ENCODE data around the gene SRRM4. TPM values are rescaled to one million over a fixed set of nuclear protein-coding genes. Genes with fewer than 3 reads are reported as not detected.
"Not testable (repeated sequence)": the region's sequence is repeated elsewhere in the genome, so short reads cannot be mapped to it uniquely, and the experiment has no call there.

Gene SRRM4
- total and polyA plus RNA-seq, 2 donors: 0.08 to 0.42 TPM

DNA sequence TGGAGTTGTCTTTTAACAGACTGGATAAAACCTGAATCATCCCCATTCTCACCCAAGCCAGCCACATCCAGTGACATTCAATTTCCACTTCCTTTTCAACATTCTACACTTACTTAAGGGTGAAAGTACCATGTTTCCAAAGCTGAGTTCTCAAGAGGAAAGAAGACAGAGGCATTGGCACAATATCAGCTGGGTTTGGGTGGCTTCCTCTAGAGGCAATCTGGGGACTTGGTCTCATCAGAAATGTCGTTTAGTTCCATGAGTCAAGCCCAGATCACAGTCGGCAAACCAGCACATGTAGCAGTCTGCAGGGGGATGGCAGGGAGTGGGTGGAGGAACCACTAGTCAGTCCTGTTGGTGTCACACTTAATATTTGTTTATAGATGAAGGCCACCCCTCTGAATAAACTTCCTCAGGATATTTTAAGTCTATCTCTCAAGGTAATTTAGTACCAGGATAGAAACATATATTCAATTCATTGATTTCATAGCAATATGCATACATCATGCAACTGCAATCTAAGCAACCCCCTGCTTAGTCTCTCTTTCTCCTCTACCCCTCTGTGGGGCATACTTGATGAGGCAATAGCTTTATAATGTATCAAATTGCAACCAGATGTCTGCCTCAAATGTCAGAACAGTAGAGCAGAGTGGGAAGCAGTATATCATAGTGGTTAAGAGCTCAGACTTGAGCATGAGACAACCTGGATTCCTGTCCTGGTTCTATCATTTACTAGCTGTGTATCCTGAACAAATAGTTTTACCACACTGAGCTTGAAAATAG, 3.0 kb downstream of the SRRM4 start:
- WGBS: 43% methylated on average over 2 of the region's 2 CpGs
- H3K27ac ChIP-seq (ENCODE audit: low read depth): no peak overlapping the region
- H3K4me1 ChIP-seq (ENCODE audit: insufficient read depth): no peaks in the 10 kb centered on the region
- H3K4me3 ChIP-seq (ENCODE audit: low read depth, low read length): no peak overlapping the region
- H3K36me3 ChIP-seq (ENCODE audit: insufficient read depth): no peaks in the 10 kb centered on the region
- DNase-seq (ENCODE audit: extremely low spot score): no peak

DNA sequence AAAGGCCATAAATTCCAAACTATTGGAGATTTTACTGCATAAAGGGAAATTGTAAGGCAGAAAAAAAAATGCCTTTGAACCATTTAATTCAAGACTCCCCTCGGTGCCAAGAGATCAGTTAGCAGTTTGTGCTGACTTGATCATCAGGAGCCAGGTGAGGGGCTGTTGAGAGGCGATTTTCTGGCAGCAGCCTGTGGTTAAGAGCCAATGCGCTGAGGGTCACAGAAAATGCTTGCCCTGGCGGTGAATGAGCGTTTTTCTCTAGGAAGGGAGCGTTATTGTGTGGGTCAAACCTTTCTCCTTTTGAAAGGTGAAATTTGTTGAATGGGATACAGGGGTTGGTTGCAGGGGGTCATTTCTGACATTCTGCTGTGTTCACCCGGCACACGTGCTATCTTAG, 4.7 kb downstream of the SRRM4 start:
- Histone ChIP-seq H3K4me3 (ENCODE audit: low read depth, low read length) (no peak overlapping the region), H3K4me1 (ENCODE audit: insufficient read depth) (no peaks in the 10 kb centered on the region), H3K27ac (ENCODE audit: low read depth) (no peak overlapping the region), H3K36me3 (ENCODE audit: insufficient read depth) (no peaks in the 10 kb centered on the region)
- 32% methylated on average over 8 of the region's 8 CpGs for WGBS
- DNase-seq (ENCODE audit: extremely low spot score): no peak

DNA sequence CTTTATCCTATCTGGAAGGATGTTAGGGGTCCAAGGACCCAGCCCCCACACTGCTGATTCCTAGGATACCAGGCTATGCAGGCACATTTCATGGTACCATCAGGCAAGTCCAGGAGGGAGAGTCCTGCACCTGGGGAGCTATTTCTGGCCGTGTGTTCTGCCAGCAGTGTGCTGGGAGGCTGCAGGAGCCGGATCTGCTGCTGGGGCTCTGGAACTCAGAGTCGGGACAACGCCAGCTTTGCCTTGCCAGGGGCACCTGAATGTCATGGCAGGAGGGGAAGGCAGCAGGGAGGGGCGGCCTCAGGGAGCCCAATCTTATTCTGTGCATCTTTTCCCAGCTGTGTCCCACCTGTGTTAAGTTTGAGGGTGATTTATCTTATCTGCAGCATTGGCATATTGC, 17.8 kb downstream of the SRRM4 start:
- 57% methylated on average over 5 of the region's 5 CpGs for WGBS

DNA sequence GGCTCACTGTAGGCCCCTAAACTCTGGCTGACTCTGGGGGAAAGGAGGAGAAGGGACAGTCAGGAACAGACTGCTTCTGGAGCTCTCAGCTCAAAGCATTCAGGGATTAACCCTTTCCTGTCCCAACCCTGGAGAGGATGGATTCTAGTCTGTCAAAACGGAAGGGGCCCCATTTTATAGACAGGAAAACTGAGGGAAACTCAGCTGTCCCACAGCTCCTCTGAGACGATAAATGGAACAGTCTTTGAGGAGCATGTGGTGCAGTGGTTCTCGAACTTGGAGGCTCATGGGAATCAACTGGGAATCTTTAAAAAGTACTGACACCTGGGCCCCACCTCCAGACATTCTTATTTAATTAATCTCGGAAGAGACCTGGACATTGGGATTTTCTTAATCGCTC, 23.7 kb downstream of the SRRM4 start:
- Histone ChIP-seq H3K4me1 (ENCODE audit: insufficient read depth) (no peaks in the 10 kb centered on the region), H3K27ac (ENCODE audit: low read depth) (no peak overlapping the region), H3K4me3 (ENCODE audit: low read depth, low read length) (no peak overlapping the region), H3K36me3 (ENCODE audit: insufficient read depth) (no peaks in the 10 kb centered on the region)
- 42% methylated on average over 5 of the region's 5 CpGs for WGBS
- no peak for DNase-seq (ENCODE audit: extremely low spot score)

More for the DNA sequence above, 17.8 kb downstream of the SRRM4 start:
- DNase-seq (ENCODE audit: extremely low spot score): no peak
- Histone ChIP-seq H3K4me3 (ENCODE audit: low read depth, low read length) (no peak overlapping the region), H3K36me3 (ENCODE audit: insufficient read depth) (no peaks in the 10 kb centered on the region), H3K4me1 (ENCODE audit: insufficient read depth) (no peaks in the 10 kb centered on the region), H3K27ac (ENCODE audit: low read depth) (no peak overlapping the region)

DNA sequence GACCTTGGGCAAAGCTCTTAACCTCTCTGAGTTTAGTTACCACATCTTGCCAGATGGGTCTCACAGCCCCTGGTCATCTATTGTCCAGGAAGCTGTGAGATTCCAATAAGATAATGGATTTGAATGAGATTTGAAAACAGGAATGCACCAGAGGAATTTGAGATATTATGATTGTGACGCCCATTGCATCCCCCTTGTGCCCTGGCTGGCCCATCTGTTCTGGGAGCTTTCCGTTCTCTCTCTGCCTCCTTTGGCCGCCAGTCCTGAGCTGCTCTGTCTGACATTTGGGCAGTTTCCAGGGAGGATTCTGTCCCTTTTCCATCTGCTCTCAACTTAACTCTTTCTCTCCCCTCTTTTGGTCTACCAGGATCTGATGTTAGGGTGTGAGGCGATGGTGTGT, 24.6 kb downstream of the SRRM4 start:
- no peak overlapping the region for H3K27ac ChIP-seq (ENCODE audit: low read depth)
- 17% methylated on average over 4 of the region's 4 CpGs for WGBS
- H3K4me3 ChIP-seq (ENCODE audit: low read depth, low read length): no peak overlapping the region
- no peaks in the 10 kb centered on the region for H3K4me1 ChIP-seq (ENCODE audit: insufficient read depth)
- DNase-seq (ENCODE audit: extremely low spot score): no peak
- no peaks in the 10 kb centered on the region for H3K36me3 ChIP-seq (ENCODE audit: insufficient read depth)

DNA sequence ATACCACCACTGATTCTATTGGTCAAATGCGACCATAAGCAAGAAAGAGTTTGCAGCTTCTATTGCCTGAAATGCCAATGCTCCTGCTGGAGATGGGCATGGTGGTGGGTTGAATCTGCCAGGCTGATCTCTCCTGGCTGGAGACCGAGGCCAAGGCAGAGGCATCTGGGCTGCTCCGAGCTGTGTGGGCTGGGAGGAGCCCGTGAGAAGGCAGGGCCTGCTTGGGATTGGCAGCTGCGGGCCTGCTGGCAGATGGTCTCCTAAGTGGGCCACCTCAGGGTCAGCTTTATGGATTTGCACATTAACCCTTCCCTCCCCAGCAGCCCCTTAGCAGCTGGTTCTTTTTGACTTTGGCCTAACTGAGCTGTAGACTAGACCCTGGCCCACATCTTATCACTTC, 25.4 kb downstream of the SRRM4 start:
- H3K27ac ChIP-seq (ENCODE audit: low read depth): no peak overlapping the region
- DNase-seq (ENCODE audit: extremely low spot score): no peak
- H3K36me3 ChIP-seq (ENCODE audit: insufficient read depth): no peaks in the 10 kb centered on the region
- H3K4me3 ChIP-seq (ENCODE audit: low read depth, low read length): no peak overlapping the region
- no peaks in the 10 kb centered on the region for H3K4me1 ChIP-seq (ENCODE audit: insufficient read depth)
- WGBS: 20% methylated on average over 5 of the region's 5 CpGs

DNA sequence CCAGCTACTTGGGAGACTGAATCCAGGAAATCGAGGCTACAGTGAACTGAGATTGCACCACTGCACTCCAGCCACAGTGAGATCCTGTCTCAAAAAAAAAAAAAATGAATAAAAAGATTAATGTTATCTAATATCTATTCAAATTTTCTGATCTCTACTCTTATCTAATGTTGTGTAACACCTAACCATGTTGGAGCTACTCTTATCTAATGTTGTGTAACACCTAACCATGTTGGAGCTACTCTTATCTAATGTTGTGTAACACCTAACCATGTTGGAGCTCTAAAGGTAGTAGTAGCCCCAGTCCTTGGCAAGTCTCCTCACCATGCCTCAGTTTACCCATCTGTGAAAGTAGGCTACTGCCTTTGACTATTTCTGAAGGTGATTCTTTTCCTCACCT, 26.9 kb downstream of the SRRM4 start:
- not testable (repeated sequence) for H3K4me1 ChIP-seq (ENCODE audit: insufficient read depth); H3K36me3 ChIP-seq (ENCODE audit: insufficient read depth); H3K27ac ChIP-seq (ENCODE audit: low read depth); H3K4me3 ChIP-seq (ENCODE audit: low read depth, low read length); DNase-seq (ENCODE audit: extremely low spot score)
- 59% methylated on average over 1 of the region's 1 CpG for WGBS

- H3K4me1 ChIP-seq (ENCODE audit: insufficient read depth): no peaks in the 10 kb centered on the region
- H3K36me3 ChIP-seq (ENCODE audit: insufficient read depth): no peaks in the 10 kb centered on the region
- no peak overlapping the region for H3K4me3 ChIP-seq (ENCODE audit: low read depth, low read length)
- 1% methylated on average over 20 of the region's 20 CpGs for WGBS
- no peak for DNase-seq (ENCODE audit: extremely low spot score)
- H3K27ac ChIP-seq (ENCODE audit: low read depth): no peak overlapping the region
Measured at GRCh38 chr12:119008691-119009221, 27.4 kb downstream of the SRRM4 start.

GRCh38 chr12:119011231-119011630, 29.9 kb downstream of the SRRM4 start:
- Histone ChIP-seq H3K27ac (ENCODE audit: low read depth) (no peak overlapping the region), H3K36me3 (ENCODE audit: insufficient read depth) (no peaks in the 10 kb centered on the region), H3K4me3 (ENCODE audit: low read depth, low read length) (no peak overlapping the region), H3K4me1 (ENCODE audit: insufficient read depth) (no peaks in the 10 kb centered on the region)
- WGBS: 40% methylated on average over 2 of the region's 2 CpGs
- no peak for DNase-seq (ENCODE audit: extremely low spot score)

DNA sequence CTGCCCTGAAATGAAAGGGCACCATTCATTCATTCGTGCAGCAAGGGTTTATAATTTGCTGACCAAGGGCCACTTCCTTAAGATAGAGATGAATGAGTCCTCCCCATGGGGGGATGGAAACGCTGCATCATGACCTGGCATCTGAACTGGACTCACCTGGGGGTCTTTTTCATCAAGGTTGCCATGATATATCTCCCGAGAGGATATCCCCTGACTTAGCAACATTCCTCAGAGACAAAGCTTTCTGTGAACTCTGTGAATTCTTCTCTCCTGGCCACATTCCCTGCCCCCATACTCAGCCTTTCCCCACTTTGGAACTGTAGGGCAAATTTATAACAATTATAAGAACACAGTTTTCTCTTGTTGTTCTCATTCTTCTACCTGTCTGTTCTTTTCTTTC, 30.8 kb downstream of the SRRM4 start:
- WGBS: 38% methylated on average over 3 of the region's 3 CpGs
- Histone ChIP-seq H3K27ac (ENCODE audit: low read depth) (no peak overlapping the region), H3K4me1 (ENCODE audit: insufficient read depth) (no peaks in the 10 kb centered on the region), H3K4me3 (ENCODE audit: low read depth, low read length) (no peak overlapping the region), H3K36me3 (ENCODE audit: insufficient read depth) (no peaks in the 10 kb centered on the region)
- no peak for DNase-seq (ENCODE audit: extremely low spot score)

DNA sequence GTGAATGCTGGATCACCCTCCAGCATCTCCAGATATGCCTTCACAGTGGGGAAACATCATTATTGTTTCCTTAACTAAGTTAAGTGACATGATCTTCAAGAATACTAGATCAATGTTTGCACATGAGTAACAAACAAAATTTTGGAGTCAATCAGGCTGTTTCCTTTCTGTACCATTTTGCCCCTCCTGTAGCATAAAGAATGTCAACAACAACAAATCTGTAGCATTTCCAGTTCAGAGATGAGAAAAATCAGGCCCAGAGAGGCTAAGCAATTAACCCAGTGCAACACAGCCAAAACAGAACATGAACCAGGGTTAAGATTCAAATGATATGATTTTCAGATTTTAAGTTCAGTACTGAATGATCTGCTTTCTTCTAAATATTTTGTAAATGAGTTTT, 31.7 kb downstream of the SRRM4 start:
- DNase-seq (ENCODE audit: extremely low spot score): no peak
- Histone ChIP-seq H3K27ac (ENCODE audit: low read depth) (no peak overlapping the region), H3K4me3 (ENCODE audit: low read depth, low read length) (no peak overlapping the region), H3K36me3 (ENCODE audit: insufficient read depth) (no peaks in the 10 kb centered on the region), H3K4me1 (ENCODE audit: insufficient read depth) (no peaks in the 10 kb centered on the region)

DNA sequence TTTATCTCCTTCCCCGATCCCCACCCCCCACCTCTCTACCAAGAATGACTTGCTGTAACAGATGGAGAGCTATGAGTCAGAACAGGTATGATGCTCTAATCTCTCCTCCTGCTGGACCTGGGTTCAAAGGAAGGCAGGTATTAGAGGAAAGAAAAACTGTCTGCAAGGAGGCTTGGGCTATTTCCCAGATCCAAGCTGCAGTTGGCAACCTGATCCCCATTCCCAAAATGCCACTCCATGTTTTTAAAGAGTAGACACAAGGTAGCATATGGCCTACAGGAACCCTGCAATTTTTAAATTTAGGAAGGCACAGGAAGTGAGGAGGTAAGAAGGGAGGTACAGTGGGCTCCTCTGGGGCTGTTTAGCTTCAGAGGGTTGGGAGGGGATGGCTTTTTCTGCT, 33.0 kb downstream of the SRRM4 start:
- no peak for DNase-seq (ENCODE audit: extremely low spot score)
- no peaks in the 10 kb centered on the region for H3K36me3 ChIP-seq (ENCODE audit: insufficient read depth)
- no peak overlapping the region for H3K4me3 ChIP-seq (ENCODE audit: low read depth, low read length)
- no peaks in the 10 kb centered on the region for H3K4me1 ChIP-seq (ENCODE audit: insufficient read depth)
- no peak overlapping the region for H3K27ac ChIP-seq (ENCODE audit: low read depth)
- 85% methylated on average over 1 of the region's 1 CpG for WGBS

DNA sequence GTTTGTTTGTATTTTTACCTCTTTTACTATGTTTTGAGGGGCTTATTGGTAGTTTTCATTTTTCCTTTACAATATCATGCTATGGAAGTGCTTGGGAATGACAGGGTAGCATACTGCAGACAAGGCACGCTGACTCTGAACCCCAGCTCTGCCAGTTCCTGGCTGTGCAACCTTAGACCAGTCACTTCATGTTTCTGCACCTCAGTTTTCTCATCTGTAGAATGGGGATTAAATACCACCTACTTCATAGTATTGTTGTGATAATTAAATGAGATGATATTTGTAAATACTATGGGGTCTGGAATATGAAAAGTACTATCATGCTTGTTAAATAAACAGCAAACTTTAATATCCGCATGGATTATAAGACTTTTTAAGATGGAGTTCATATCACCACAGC, 35.4 kb downstream of the SRRM4 start:
- no peaks in the 10 kb centered on the region for H3K4me1 ChIP-seq (ENCODE audit: insufficient read depth)
- no peak for DNase-seq (ENCODE audit: extremely low spot score)
- whole genome bisulfite sequencing: 47% methylated on average over 2 of the region's 2 CpGs
- H3K27ac ChIP-seq (ENCODE audit: low read depth): no peak overlapping the region
- no peaks in the 10 kb centered on the region for H3K36me3 ChIP-seq (ENCODE audit: insufficient read depth)
- no peak overlapping the region for H3K4me3 ChIP-seq (ENCODE audit: low read depth, low read length)

DNA sequence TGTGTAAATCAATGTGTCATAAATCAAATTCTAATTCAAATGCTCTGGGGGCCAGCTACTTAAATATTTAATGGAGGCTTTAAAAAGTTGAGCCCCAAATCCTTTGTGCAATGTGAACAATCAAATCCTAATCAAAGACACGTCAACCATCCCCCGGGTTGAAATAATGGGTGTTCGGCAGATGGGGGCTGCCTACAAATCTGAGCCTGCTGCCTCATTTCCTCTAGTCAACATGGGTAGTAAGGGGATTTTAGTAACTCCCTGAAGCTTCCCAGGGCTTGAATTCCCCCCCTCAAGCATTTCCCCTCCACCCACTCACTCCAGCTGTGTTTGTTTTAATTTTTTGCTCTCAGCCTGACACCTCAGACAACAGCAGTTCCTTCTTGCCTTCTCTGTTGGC, 37.8 kb downstream of the SRRM4 start:
- Histone ChIP-seq H3K36me3 (ENCODE audit: insufficient read depth) (no peaks in the 10 kb centered on the region), H3K4me1 (ENCODE audit: insufficient read depth) (no peaks in the 10 kb centered on the region), H3K27ac (ENCODE audit: low read depth) (no peak overlapping the region), H3K4me3 (ENCODE audit: low read depth, low read length) (no peak overlapping the region)
- WGBS: 7% methylated on average over 3 of the region's 3 CpGs
- DNase-seq (ENCODE audit: extremely low spot score): no peak
